Measurements from ENCODE around the gene GLMP. TPM values are rescaled to one million over a fixed set of nuclear protein-coding genes. Genes with fewer than 3 reads are reported as not detected.

GLMP gene
- total RNA-seq, 2 donors from 2014 or later = 16.5 to 24.4 TPM

- no peak for ATAC-seq
- Histone ChIP-seq H3K36me3 (replicated peaks in 1 of 2; ENCODE audit: insufficient read depth in 1 of 2, low read depth in 2 of 2) (peaks cover 0 to 6% of the 10 kb centered on the region in 2 donors), H3K27ac (no peak overlapping the region), H3K4me1 (peaks cover 29% of the 10 kb centered on the region), H3K27me3 (no peaks in the 10 kb centered on the region), H3K9me3 (no peaks in the 10 kb centered on the region), H3K4me3 (no peak overlapping the region)
- TF ChIP-seq, protein P1, sequence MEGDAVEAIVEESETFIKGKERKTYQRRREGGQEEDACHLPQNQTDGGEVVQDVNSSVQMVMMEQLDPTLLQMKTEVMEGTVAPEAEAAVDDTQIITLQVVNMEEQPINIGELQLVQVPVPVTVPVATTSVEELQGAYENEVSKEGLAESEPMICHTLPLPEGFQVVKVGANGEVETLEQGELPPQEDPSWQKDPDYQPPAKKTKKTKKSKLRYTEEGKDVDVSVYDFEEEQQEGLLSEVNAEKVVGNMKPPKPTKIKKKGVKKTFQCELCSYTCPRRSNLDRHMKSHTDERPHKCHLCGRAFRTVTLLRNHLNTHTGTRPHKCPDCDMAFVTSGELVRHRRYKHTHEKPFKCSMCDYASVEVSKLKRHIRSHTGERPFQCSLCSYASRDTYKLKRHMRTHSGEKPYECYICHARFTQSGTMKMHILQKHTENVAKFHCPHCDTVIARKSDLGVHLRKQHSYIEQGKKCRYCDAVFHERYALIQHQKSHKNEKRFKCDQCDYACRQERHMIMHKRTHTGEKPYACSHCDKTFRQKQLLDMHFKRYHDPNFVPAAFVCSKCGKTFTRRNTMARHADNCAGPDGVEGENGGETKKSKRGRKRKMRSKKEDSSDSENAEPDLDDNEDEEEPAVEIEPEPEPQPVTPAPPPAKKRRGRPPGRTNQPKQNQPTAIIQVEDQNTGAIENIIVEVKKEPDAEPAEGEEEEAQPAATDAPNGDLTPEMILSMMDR (IDR thresholded peaks at IDR 0.05) = no peak
- TF ChIP-seq POLR2A (IDR thresholded peaks at IDR 0.05) = no peak
- DNase-seq = no peak
- intact Hi-C loops (cut with DNase I) = no loop called here
- WGBS, 2 donors = 61 to 66% methylated on average over 2 of the region's 2 CpGs
Measured at GRCh38 chr1:156244126-156244525, 51.4 kb downstream of the GLMP start.

GRCh38 chr1:156242738-156243137 lies 52.7 kb downstream of the GLMP start:
- H3K36me3 ChIP-seq (replicated peaks in 1 of 2; ENCODE audit: insufficient read depth in 1 of 2, low read depth in 2 of 2) = peaks cover 0 to 14% of the 10 kb centered on the region in 2 donors
- DNase-seq = no peak
- intact Hi-C loops (cut with DNase I) = no loop called here
- no peak for ATAC-seq
- 55 to 71% methylated on average over 6 to 10 of the region's 10 CpGs for WGBS, 2 donors
- no peak overlapping the region for H3K4me3 ChIP-seq
- no peaks in the 10 kb centered on the region for H3K9me3 ChIP-seq
- H3K4me1 ChIP-seq = peaks cover 25% of the 10 kb centered on the region
- H3K27ac ChIP-seq = no peak overlapping the region
- H3K27me3 ChIP-seq = no peaks in the 10 kb centered on the region
- TF ChIP-seq POLR2A (IDR thresholded peaks at IDR 0.05) = no peak
- TF ChIP-seq, protein P1 (IDR thresholded peaks at IDR 0.05) = no peak

Other genes with a start within 250 kb of the GLMP start
- gene UBQLN4, start 241.9 kb downstream of the GLMP start, total RNA-seq = 10 to 100 TPM; 16.5 to 16.9 TPM
- 10 to 100 TPM; 44.2 to 47.5 TPM for gene LAMTOR2, start 240.9 kb downstream of the GLMP start, total RNA-seq
- gene RAB25, start 234.5 kb downstream of the GLMP start, total RNA-seq = 10 to 100 TPM; 31.3 to 66.7 TPM
- gene MEX3A, start 213.2 kb downstream of the GLMP start, total RNA-seq = 1 to 10 TPM in 1 of 2 donors, under 1 TPM in 1; 0.99 to 4.7 TPM
- 100 to 1,000 TPM; 152 to 186 TPM for gene LMNA, start 181.0 kb downstream of the GLMP start, total RNA-seq
- 10 to 100 TPM in 1 of 2 donors, 1 to 10 TPM in 1; 2.6 to 11.9 TPM for gene SEMA4A, start 142.1 kb downstream of the GLMP start, total RNA-seq
- 10 to 100 TPM in 1 of 2 donors, 1 to 10 TPM in 1; 5.2 to 13.2 TPM for gene SLC25A44, start 101.6 kb downstream of the GLMP start, total RNA-seq
- 10 to 100 TPM; 37.6 to 43.1 TPM for gene PMF1, start 82.7 kb downstream of the GLMP start, total RNA-seq
- under 1 TPM in 1 of 2 donors, not detected in 1; 0.52 TPM for gene BGLAP, start 53.5 kb downstream of the GLMP start, total RNA-seq
- gene PAQR6, start 47.6 kb downstream of the GLMP start, total RNA-seq = under 1 TPM in 1 of 2 donors, not detected in 1; 0.33 TPM
- 10 to 100 TPM; 28.3 to 35.6 TPM for gene SMG5, start 12.9 kb downstream of the GLMP start, total RNA-seq
- 1 to 10 TPM in 1 of 2 donors, not detected in 1; 2.3 TPM for gene TMEM79, start 11.4 kb downstream of the GLMP start, total RNA-seq
- not detected for gene VHLL, start 3.6 kb upstream of the GLMP start, total RNA-seq
- gene CCT3, start 42.6 kb upstream of the GLMP start, total RNA-seq = 100 to 1,000 TPM; 104 to 106 TPM
- not detected for gene TSACC, start 42.8 kb upstream of the GLMP start, total RNA-seq
- 1 to 10 TPM in 1 of 2 donors, not detected in 1; 3.3 TPM for gene RHBG, start 73.5 kb upstream of the GLMP start, total RNA-seq
- gene MEF2D, start 205.1 kb upstream of the GLMP start, total RNA-seq = 10 to 100 TPM; 15.6 to 18.1 TPM